NCI-H226 (cell line): Measurements from ENCODE around the gene GPR153.
"Not testable (repeated sequence)": the region's sequence is repeated elsewhere in the genome, so short reads cannot be mapped to it uniquely, and the experiment has no call there.

ENCODE experiments used
- DNase-seq: peaks from one replicate; pipeline ENCODE4 v3.0.0-alpha.2; 2015

Gene GPR153

GRCh38 chr1:6222636-6223035 is 38.3 kb downstream of the GPR153 start:
- peak; percentile 47 for DNase-seq

GRCh38 chr1:6221210-6221784 is 39.6 kb downstream of the GPR153 start:
- DNase-seq: no peak

- peak; percentile 51 for DNase-seq
Observed at GRCh38 chr1:6220236-6220635, 40.7 kb downstream of the GPR153 start.

GRCh38 chr1:6219641-6220040 is 41.3 kb downstream of the GPR153 start:
- DNase-seq: not testable (repeated sequence)

GRCh38 chr1:6218375-6219164 is 42.3 kb downstream of the GPR153 start:
- DNase-seq: no peak

GRCh38 chr1:6212193-6212959 is 48.5 kb downstream of the GPR153 start:
- no peak for DNase-seq

- DNase-seq: no peak
Observed at GRCh38 chr1:6211731-6212130, 49.2 kb downstream of the GPR153 start.

GRCh38 chr1:6210591-6211355 is 50.1 kb downstream of the GPR153 start:
- no peak for DNase-seq

- no peak for DNase-seq
Observed at GRCh38 chr1:6209661-6210580, 51.0 kb downstream of the GPR153 start.

GRCh38 chr1:6208723-6209660 is 51.9 kb downstream of the GPR153 start:
- no peak for DNase-seq

- no peak for DNase-seq
Observed at GRCh38 chr1:6207921-6208320, 53.0 kb downstream of the GPR153 start.

- DNase-seq: no peak
Observed at GRCh38 chr1:6207075-6207885, 53.6 kb downstream of the GPR153 start.

- no peak for DNase-seq
Observed at GRCh38 chr1:6206520-6206855, 54.4 kb downstream of the GPR153 start.

GRCh38 chr1:6205849-6206519 is 54.9 kb downstream of the GPR153 start, which contains the start of gene RNF207:
TSS of gene RNF207 (plus strand) at chr1:6206119. CDS start at chr1:6206536, 417 bp downstream.
- peak; percentile 95 for DNase-seq

GRCh38 chr1:6202256-6202655 is 58.6 kb downstream of the GPR153 start:
- DNase-seq: no peak

GRCh38 chr1:6200188-6200809 is 60.6 kb downstream of the GPR153 start:
- DNase-seq: no peak

GRCh38 chr1:6199298-6200187 is 61.4 kb downstream of the GPR153 start, which contains the start of gene RPL22:
TSS of gene RPL22 (minus strand) at chr1:6199595. CDS start at chr1:6199573, 22 bp downstream.
- peak; percentile 99 for DNase-seq
